EL (cell line): Measurements from ENCODE around the gene CEACAM3.
A peak's percentile ranks its signal among the peaks of the same experiment; 100 is the strongest.

Source experiments
- DNase-seq: peaks from one replicate; pipeline ENCODE4 v3.0.0-alpha.2; 2016

The CEACAM3 gene

GRCh38 chr19:41793414-41793727, 3.0 kb upstream of the CEACAM3 start:
- DNase-seq, result no peak

GRCh38 chr19:41795031-41795461, 1.3 kb upstream of the CEACAM3 start:
- DNase-seq, result peak; percentile 39

GRCh38 chr19:41796901-41797300, 514 bp downstream of the CEACAM3 start:
- DNase-seq, result no peak

GRCh38 chr19:41799444-41800000, 3.1 kb downstream of the CEACAM3 start:
- no peak for DNase-seq

GRCh38 chr19:41801031-41801430, 4.6 kb downstream of the CEACAM3 start:
- DNase-seq, result no peak

- DNase-seq, result no peak
Observed at GRCh38 chr19:41801792-41802211, 5.4 kb downstream of the CEACAM3 start.

GRCh38 chr19:41802770-41803169, 6.4 kb downstream of the CEACAM3 start:
- DNase-seq, result no peak

- DNase-seq, result no peak
Observed at GRCh38 chr19:41804336-41804735, 7.9 kb downstream of the CEACAM3 start.

- no peak for DNase-seq
Observed at GRCh38 chr19:41807176-41807575, 10.8 kb downstream of the CEACAM3 start.

- no peak for DNase-seq
Observed at GRCh38 chr19:41808663-41809566, 12.5 kb downstream of the CEACAM3 start.

- no peak for DNase-seq
Observed at GRCh38 chr19:41810301-41810700, 13.9 kb downstream of the CEACAM3 start.

- no peak for DNase-seq
Observed at GRCh38 chr19:41811036-41811435, 14.6 kb downstream of the CEACAM3 start.

- no peak for DNase-seq
Observed at GRCh38 chr19:41811981-41812380, 15.6 kb downstream of the CEACAM3 start.

- DNase-seq, result no peak
Observed at GRCh38 chr19:41813911-41814310, 17.5 kb downstream of the CEACAM3 start.

GRCh38 chr19:41815301-41815700, 18.9 kb downstream of the CEACAM3 start:
- no peak for DNase-seq

GRCh38 chr19:41816761-41817160, 20.4 kb downstream of the CEACAM3 start:
- no peak for DNase-seq

GRCh38 chr19:41821003-41821735, 24.8 kb downstream of the CEACAM3 start:
- DNase-seq, result peak; percentile 27

GRCh38 chr19:41837981-41838708, 41.8 kb downstream of the CEACAM3 start:
- no peak for DNase-seq

- no peak for DNase-seq
Observed at GRCh38 chr19:41839211-41839610, 42.8 kb downstream of the CEACAM3 start.

GRCh38 chr19:41843371-41843770, 47.0 kb downstream of the CEACAM3 start:
- no peak for DNase-seq

- DNase-seq, result no peak
Observed at GRCh38 chr19:41844601-41845000, 48.2 kb downstream of the CEACAM3 start, which contains the start of gene LYPD4. Gene LYPD4 (minus strand): TSS chr19:41844683. CDS start chr19:41839285, 5,398 bp downstream.

GRCh38 chr19:41845001-41845050, 48.4 kb downstream of the CEACAM3 start, which contains the start of gene DMRTC2:
Gene DMRTC2 (plus strand): TSS chr19:41845042. CDS start chr19:41847429, 2,387 bp downstream.
- DNase-seq, result no peak

GRCh38 chr19:41845051-41845590, 48.7 kb downstream of the CEACAM3 start:
- DNase-seq, result no peak
